Ramos (cell line): ENCODE data around the gene FAM210B.
"Not testable (repeated sequence)": the region's sequence is repeated elsewhere in the genome, so short reads cannot be mapped to it uniquely, and the experiment has no call there.

Source experiments
- in situ Hi-C: fragments of 300-500 bp; cut with MboI; formaldehyde crosslinking; loops from one replicate; pipeline ENCODE4 v1.14.3; 2022; ENCODE audit warnings: low sequenced_read_pairs; ENCODE audit not compliant: unreplicated experiment

Gene FAM210B

DNA sequence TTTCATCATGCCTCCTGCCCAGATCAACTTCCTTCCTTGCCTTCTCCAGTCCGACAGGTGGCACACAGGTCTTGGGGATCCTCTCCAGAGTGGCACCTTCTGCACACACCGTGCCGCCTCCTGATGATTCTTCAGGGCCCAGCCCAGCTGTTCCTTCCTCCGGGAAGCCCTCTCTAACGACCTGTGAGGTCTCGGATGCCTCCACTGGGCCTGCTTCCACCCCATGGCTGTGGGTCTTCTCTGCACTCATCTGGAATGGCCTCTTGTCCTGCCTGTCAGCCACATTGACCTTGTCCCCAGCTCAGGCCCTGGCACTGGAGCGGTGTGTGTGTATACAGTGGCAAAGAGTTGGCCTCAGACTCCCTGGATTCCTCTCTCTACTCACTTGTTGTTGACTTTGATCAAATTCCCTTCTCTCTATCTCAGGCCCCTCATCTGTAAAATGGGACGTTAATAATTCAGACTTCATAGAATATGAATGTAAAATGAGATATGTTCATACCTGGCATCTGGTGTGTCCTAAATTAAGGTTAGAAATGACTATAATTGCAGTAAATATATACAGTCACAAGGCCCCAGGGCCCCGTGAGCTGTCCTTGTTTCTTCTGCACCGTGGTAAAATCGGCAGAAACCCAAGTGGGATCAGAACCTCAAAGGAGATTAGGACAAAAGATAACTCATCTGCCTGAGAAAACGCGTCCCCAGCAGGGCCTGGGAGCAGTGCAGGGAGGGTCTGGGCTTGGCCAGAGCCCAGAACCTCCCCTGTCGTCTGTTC lies 1.5 kb downstream of the FAM210B start:
- in situ Hi-C loops: no loop called here

DNA sequence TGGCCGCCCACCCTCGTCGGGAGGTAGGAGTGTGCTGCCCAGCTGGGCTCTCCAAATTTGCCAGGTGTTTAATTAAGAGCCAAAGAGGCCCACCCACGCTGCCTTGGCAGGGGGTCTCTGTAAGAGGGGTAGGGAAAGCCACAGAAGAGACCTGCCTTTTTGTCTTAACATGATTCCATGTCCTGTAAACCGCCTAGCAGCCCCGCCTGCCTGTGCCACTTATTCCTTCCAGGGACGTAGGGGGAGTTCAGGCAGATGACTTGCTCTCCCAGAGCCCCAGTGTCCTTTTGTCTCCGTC lies 2.1 kb downstream of the FAM210B start:
- in situ Hi-C loops: no loop called here

DNA sequence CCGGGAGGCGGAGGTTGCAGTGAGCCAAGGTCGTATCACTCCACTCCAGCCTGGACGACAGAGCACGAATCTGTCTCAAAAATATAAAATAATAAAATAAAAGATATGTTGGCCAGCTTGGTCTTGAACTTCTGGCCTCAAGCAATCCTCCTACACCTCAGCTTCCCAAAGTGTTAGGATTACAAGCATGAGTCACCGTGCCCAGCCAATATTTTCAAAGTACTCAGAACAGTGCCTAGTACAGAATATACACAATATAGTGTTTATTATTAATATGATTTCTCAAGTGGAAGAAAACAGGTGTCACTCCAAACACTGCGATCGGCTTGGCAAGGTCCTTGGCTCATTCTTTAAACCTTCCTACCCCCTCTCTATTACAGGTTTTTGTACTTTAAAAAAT lies 3.1 kb downstream of the FAM210B start:
- in situ Hi-C loops: no loop called here

GRCh38 chr20:56362833-56363413 lies 4.1 kb downstream of the FAM210B start:
- in situ Hi-C loops: no loop called here

DNA sequence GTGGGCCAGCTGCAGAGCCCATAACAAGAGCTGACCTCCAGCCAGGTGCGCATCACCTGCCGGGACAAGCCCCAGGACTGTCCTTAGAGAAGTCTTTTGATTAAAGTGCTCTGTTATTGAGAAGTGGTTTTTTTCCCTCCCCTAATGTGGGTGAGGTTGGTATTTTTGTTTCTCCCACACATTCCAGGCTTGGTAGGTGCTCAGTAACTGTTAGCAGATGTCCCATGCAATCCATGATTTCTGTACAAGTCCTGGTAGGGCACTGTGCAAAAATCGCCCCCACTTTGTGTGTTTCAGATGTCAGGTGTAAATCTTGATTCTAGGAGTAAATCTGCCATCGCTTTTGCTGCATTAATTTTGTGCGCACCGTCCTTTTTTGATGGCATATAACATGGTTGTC lies 4.7 kb downstream of the FAM210B start:
- in situ Hi-C loops: no loop called here

DNA sequence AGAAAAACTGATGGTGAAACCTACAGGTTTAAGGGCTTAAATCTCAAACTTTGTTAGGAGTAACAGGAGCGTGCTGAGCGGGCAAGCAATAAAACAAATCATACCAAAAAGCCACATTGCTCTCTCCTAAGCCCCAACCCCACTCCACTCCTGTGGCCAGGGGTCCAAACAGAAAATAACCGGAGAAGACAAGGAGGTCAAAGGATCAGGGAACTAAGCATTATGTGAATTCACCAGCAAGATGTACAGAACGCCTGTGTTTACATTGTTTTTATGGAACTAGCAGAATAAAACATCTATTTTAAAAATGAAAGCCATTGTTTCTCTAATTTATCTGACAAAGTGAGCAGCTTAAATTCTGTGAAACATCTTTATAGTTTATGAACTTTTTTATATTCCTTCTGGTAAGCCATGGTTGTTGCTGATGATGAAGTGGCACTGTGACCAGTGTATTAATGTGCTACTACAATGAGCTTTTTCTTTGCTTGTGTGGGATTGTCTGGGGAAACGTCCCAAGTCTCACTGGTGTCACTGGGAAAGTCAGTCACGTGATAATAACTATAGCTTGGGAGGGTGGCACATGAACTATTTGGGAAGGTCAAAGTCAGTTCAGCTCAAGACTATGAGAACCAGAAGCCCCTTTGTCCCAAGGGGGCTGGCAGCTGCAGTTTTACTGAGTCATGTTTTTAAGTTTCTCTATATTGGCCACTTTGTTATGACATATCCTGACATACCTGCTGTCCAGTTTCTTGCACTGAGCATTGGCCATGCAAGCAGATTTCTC lies 9.8 kb downstream of the FAM210B start:
- in situ Hi-C loops: no loop called here

- in situ Hi-C loops: no loop called here
These were observed 10.4 kb downstream of the FAM210B start for GRCh38 chr20:56369179-56369578.

DNA sequence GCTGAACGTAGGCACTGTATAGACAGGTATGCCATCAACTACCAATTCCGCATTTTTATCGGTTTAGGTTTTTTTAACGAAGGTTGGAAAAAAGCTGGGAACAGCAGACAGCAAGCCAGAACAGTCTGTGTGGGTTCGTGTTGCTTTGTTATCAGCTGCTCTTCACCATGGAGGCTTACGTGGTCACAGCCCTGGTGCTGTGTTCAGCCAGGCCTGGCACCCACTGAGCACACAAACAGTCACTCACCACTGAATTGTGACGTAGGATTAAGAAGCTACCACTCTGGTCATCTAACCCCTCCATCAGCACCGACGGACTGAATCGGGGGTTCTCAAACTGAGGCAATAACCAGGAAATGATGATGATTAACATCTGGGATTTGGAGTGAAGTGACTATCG lies 13.2 kb downstream of the FAM210B start:
- in situ Hi-C loops: no loop called here

DNA sequence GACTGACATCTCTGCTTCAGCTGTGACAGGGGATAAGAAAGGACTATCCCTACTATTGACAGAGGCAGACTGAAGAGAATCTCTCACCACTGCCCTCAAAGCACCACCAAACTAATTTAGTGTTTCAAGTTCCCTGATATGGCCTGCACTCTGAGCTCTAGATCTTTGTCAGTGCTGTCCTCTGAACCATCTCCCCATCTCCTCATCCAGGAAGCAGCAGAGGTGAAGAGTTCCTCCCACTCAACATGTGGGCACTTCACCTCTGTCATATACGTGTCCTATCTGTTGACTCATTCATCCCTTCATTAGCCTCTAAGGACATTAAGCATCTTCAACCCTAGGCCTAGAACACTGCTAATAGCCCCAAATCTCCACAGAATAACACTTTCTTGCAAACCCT lies 14.1 kb downstream of the FAM210B start:
- in situ Hi-C loops: no loop called here

GRCh38 chr20:56373942-56374341 lies 15.2 kb downstream of the FAM210B start:
- in situ Hi-C loops: no loop called here

DNA sequence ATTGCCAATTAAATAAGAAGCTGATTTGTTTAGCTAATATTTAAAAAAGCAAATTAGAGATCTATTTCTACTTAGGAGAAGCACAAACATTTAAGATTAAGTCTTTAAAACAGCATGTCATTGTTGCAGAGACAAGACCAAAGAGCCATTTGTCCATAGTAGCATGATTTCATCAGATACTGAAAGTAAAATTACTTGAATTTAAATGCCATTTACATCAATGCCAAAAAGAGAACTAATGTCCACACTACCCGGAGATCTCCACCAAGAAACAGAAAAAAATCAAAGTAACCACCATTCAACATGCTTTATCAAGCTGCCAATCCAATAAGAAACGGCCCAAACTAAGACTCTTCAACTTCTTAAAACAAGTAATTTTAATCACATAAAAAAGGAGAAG lies 17.6 kb downstream of the FAM210B start:
- in situ Hi-C loops: no loop called here

DNA sequence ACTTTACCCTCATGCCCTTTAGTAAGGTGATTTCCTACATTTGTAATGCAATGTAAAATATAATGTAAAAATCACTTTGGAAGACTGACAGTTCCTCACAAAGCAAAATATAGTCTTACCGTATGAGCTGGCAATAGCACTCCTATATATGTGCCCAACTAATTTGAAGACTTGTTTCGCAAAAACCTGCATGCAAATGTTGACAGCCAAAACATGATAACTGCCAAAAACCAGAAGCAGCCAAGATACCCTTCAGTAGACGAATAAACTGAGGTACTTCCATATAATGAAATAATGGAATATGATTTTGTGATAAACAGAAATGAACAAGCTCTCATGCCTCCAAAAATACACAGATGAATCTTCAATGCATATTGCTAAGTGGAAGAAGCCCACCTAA lies 19.6 kb downstream of the FAM210B start:
- in situ Hi-C loops: no loop called here

- in situ Hi-C loops: no loop called here
These were observed 21.6 kb downstream of the FAM210B start for GRCh38 chr20:56380375-56380774.

DNA sequence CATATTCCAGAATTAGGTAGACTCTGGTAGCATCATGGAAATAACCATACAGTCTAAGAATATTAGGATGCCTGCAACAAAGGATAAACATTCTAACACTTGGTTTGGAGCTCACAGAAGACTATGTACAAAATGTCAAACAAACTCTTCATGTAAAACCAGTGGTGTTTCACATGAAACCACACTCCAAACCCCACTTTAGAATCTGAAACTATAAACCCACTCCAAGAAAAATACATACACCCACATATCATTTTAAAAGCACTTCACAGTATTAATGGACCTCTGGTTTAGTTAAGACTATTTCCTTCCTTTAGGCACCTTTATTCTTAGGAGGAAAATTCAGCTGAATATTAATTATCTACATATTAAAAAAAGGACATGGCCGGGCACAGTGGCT lies 22.7 kb downstream of the FAM210B start:
- in situ Hi-C loops: no loop called here

DNA sequence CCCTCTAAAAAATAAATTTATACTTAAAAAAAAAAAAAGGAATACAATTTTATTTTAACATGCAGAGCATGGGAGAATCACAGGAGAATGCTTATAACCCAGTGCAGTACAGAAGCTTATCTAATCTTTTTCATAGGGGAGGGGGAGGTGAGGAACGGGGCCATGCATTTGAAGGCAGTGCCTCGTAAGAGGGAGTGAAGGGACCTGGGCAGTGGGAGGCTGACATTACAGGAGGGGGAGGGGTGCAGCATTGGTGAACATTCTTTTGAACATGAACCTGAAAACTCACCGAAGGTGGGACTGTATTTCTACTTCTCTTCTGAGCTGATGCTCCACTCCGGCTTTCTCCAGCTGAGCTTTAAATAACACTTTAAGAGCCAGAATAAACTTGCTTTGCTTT lies 23.9 kb downstream of the FAM210B start:
- in situ Hi-C loops: no loop called here

DNA sequence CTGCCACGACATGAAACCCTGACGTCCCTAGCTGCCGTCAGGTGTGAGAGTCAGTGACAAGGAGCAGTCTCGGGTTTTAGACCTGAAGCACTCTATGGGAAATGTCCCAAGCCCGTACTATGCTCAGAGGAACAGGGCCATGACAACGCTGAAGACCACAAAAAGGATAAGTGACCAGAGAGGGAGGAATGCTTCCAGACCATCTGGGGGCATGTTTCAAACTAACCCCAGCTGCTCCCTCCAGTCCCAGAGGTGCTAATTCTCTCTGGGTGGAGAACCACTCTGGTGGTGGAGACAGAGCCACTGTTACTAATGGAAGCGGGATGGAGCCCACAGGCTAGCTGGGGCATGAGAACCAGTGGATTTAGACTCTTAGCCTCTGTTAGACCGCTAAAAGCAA lies 24.6 kb downstream of the FAM210B start:
- in situ Hi-C loops: no loop called here

GRCh38 chr20:56385130-56385529 lies 26.4 kb downstream of the FAM210B start:
- in situ Hi-C loops: no loop called here

DNA sequence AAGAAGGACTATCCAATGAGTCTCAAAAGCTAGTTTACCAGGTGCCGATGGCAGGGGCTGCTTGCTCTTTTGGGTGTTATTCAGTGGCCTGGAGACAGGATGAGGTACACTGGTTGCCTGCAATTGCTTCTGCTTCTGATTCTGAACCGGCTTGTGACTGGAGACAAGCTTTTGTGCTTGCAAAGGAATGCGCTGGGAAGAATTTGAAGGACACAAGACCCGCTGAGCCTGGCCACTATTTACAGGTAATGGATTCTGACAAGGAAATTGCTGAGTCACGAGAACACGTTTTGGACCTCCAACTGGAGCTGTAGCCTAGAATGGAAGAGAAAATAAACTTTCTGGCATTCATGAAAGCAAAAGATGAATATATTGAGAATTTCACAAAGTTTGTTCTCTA lies 27.4 kb downstream of the FAM210B start:
- in situ Hi-C loops: no loop called here

- in situ Hi-C loops: no loop called here
These were observed 30.1 kb downstream of the FAM210B start for GRCh38 chr20:56388882-56389281.

GRCh38 chr20:56389807-56390206 lies 31.0 kb downstream of the FAM210B start:
- in situ Hi-C loops: no loop called here

GRCh38 chr20:56390396-56390795 lies 31.6 kb downstream of the FAM210B start:
- in situ Hi-C loops: not testable (repeated sequence)

- in situ Hi-C loops: no loop called here
These were observed 32.3 kb downstream of the FAM210B start for GRCh38 chr20:56391037-56391436.
